ENCODE measurements around the gene SHE. TPM values are rescaled to one million over a fixed set of nuclear protein-coding genes. Genes with fewer than 3 reads are reported as not detected.
A peak's percentile ranks its signal among the peaks of the same experiment; 100 is the strongest.

Gene SHE
- total RNA-seq, 1 donor from 2014 or later: 0.20 TPM

- no peak for DNase-seq (ENCODE audit: low spot score)
- Mint-ChIP-seq H3K27ac (ENCODE audit: unreplicated experiment) (no peak overlapping the region), H3K4me1 (ENCODE audit: low read depth) (no peaks in the 10 kb centered on the region), H3K36me3 (ENCODE audit: low read depth) (no peaks in the 10 kb centered on the region), H3K4me3 (ENCODE audit: unreplicated experiment) (no peak overlapping the region), H3K27me3 (ENCODE audit: low read depth) (peaks cover 12% of the 10 kb centered on the region), H3K9me3 (ENCODE audit: low read depth) (no peaks in the 10 kb centered on the region)
- TF ChIP-seq CTCF (IDR thresholded peaks at IDR 0.05): no peak
Measured at GRCh38 chr1:154485106-154485505, 17.1 kb downstream of the SHE start.

GRCh38 chr1:154483941-154484803 lies 18.0 kb downstream of the SHE start:
- Mint-ChIP-seq H3K9me3 (ENCODE audit: low read depth) (no peaks in the 10 kb centered on the region), H3K27me3 (ENCODE audit: low read depth) (peaks cover 6% of the 10 kb centered on the region), H3K4me3 (ENCODE audit: unreplicated experiment) (no peak overlapping the region), H3K4me1 (ENCODE audit: low read depth) (peaks cover 6% of the 10 kb centered on the region), H3K36me3 (ENCODE audit: low read depth) (no peaks in the 10 kb centered on the region), H3K27ac (ENCODE audit: unreplicated experiment) (no peak overlapping the region)
- no peak for DNase-seq (ENCODE audit: low spot score)
- no peak for TF ChIP-seq CTCF (IDR thresholded peaks at IDR 0.05)

GRCh38 chr1:154481053-154481452 lies 21.2 kb downstream of the SHE start:
- H3K36me3 Mint-ChIP-seq (ENCODE audit: low read depth): no peaks in the 10 kb centered on the region
- peaks cover 9% of the 10 kb centered on the region for H3K4me1 Mint-ChIP-seq (ENCODE audit: low read depth)
- H3K9me3 Mint-ChIP-seq (ENCODE audit: low read depth): no peaks in the 10 kb centered on the region
- H3K27me3 Mint-ChIP-seq (ENCODE audit: low read depth): no peaks in the 10 kb centered on the region
- no peak overlapping the region for H3K27ac Mint-ChIP-seq (ENCODE audit: unreplicated experiment)
- no peak overlapping the region for H3K4me3 Mint-ChIP-seq (ENCODE audit: unreplicated experiment)
- DNase-seq (ENCODE audit: low spot score): no peak
- TF ChIP-seq CTCF (IDR thresholded peaks at IDR 0.05): no peak

GRCh38 chr1:154479764-154480421 lies 22.3 kb downstream of the SHE start:
- peaks cover 11% of the 10 kb centered on the region for H3K4me1 Mint-ChIP-seq (ENCODE audit: low read depth)
- H3K9me3 Mint-ChIP-seq (ENCODE audit: low read depth): no peaks in the 10 kb centered on the region
- no peak overlapping the region for H3K4me3 Mint-ChIP-seq (ENCODE audit: unreplicated experiment)
- H3K27ac Mint-ChIP-seq (ENCODE audit: unreplicated experiment): no peak overlapping the region
- no peak for DNase-seq (ENCODE audit: low spot score)
- peak; percentile 95 for TF ChIP-seq CTCF (IDR thresholded peaks at IDR 0.05)
- H3K36me3 Mint-ChIP-seq (ENCODE audit: low read depth): no peaks in the 10 kb centered on the region
- H3K27me3 Mint-ChIP-seq (ENCODE audit: low read depth): no peaks in the 10 kb centered on the region

- Mint-ChIP-seq H3K4me3 (ENCODE audit: unreplicated experiment) (no peak overlapping the region), H3K27ac (ENCODE audit: unreplicated experiment) (no peak overlapping the region), H3K9me3 (ENCODE audit: low read depth) (no peaks in the 10 kb centered on the region), H3K27me3 (ENCODE audit: low read depth) (no peaks in the 10 kb centered on the region), H3K36me3 (ENCODE audit: low read depth) (no peaks in the 10 kb centered on the region), H3K4me1 (ENCODE audit: low read depth) (peaks cover 14% of the 10 kb centered on the region)
- DNase-seq (ENCODE audit: low spot score): no peak
- peak; percentile 69 for TF ChIP-seq CTCF (IDR thresholded peaks at IDR 0.05)
Measured at GRCh38 chr1:154478639-154479038, 23.6 kb downstream of the SHE start.
